Measurements from ENCODE around the gene POU2AF3. TPM values are rescaled to one million over a fixed set of nuclear protein-coding genes. Genes with fewer than 3 reads are reported as not detected.
A peak's percentile ranks its signal among the peaks of the same experiment; 100 is the strongest.

POU2AF3 gene
- total RNA-seq, 1 donor from 2014 or later, result not detected

- DNase-seq (ENCODE audit: low read depth), result peak; percentile 17
Measured at GRCh38 chr11:111327908-111328624, 29.7 kb downstream of the POU2AF3 start.

GRCh38 chr11:111329306-111330204 is 31.2 kb downstream of the POU2AF3 start:
- DNase-seq (ENCODE audit: low read depth), result no peak

- DNase-seq (ENCODE audit: low read depth), result no peak
Measured at GRCh38 chr11:111330234-111330893, 32.0 kb downstream of the POU2AF3 start.

- peak; percentile 11 for DNase-seq (ENCODE audit: low read depth)
Measured at GRCh38 chr11:111331711-111332479, 33.5 kb downstream of the POU2AF3 start.

GRCh38 chr11:111334532-111335502 is 36.5 kb downstream of the POU2AF3 start:
- DNase-seq (ENCODE audit: low read depth), result peak; percentile 35

GRCh38 chr11:111335549-111335948 is 37.2 kb downstream of the POU2AF3 start:
- DNase-seq (ENCODE audit: low read depth), result no peak

- DNase-seq (ENCODE audit: low read depth), result no peak
Measured at GRCh38 chr11:111336062-111336461, 37.7 kb downstream of the POU2AF3 start.

- no peak for DNase-seq (ENCODE audit: low read depth)
Measured at GRCh38 chr11:111336582-111337256, 38.4 kb downstream of the POU2AF3 start.

GRCh38 chr11:111339758-111340388 is 41.5 kb downstream of the POU2AF3 start:
- no peak for DNase-seq (ENCODE audit: low read depth)

GRCh38 chr11:111342329-111342728 is 44.0 kb downstream of the POU2AF3 start:
- no peak for DNase-seq (ENCODE audit: low read depth)

GRCh38 chr11:111344032-111344431 is 45.7 kb downstream of the POU2AF3 start:
- no peak for DNase-seq (ENCODE audit: low read depth)

GRCh38 chr11:111347002-111347722 is 48.8 kb downstream of the POU2AF3 start:
- DNase-seq (ENCODE audit: low read depth), result no peak

- DNase-seq (ENCODE audit: low read depth), result no peak
Measured at GRCh38 chr11:111347723-111348115, 49.4 kb downstream of the POU2AF3 start.

GRCh38 chr11:111348147-111348546 is 49.8 kb downstream of the POU2AF3 start:
- no peak for DNase-seq (ENCODE audit: low read depth)

- DNase-seq (ENCODE audit: low read depth), result no peak
Measured at GRCh38 chr11:111349191-111349695, 50.9 kb downstream of the POU2AF3 start.

GRCh38 chr11:111350811-111351210 is 52.5 kb downstream of the POU2AF3 start:
- no peak for DNase-seq (ENCODE audit: low read depth)

GRCh38 chr11:111351374-111352055 is 53.2 kb downstream of the POU2AF3 start:
- DNase-seq (ENCODE audit: low read depth), result no peak

GRCh38 chr11:111352231-111352746 is 53.9 kb downstream of the POU2AF3 start:
- DNase-seq (ENCODE audit: low read depth), result no peak

Measured in renal cortical epithelial cell (primary cell).